H9 (cell line): ENCODE data around the gene AVEN. TPM values are rescaled to one million over a fixed set of nuclear protein-coding genes. Genes with fewer than 3 reads are reported as not detected.
A peak's percentile ranks its signal among the peaks of the same experiment; 100 is the strongest.

ENCODE experiments used
- DNase-seq: peaks from one replicate; pipeline ENCODE4 v3.0.0-alpha.2; 2017
- H2AFZ ChIP-seq: one replicate; pipeline ENCODE4 v1.6.1; 2013; ENCODE audit warnings: mild to moderate bottlenecking, low read length, control low read depth, moderate library complexity
- H2AK5ac ChIP-seq: 2 replicates; pipeline ENCODE4 v1.6.1; 2013; ENCODE audit warnings: low read length, control low read depth, mixed read lengths; ENCODE audit not compliant: insufficient read length
- H2BK120ac ChIP-seq: one replicate; pipeline ENCODE4 v1.6.1; 2013; ENCODE audit warnings: low read depth, mild to moderate bottlenecking, low read length, control low read depth, inconsistent platforms; ENCODE audit not compliant: poor library complexity, severe bottlenecking
- H2BK12ac ChIP-seq: 2 replicates; pipeline ENCODE4 v1.6.1; 2013; ENCODE audit warnings: low read length, control low read depth, mixed read lengths, low read depth; ENCODE audit not compliant: insufficient read length
- H2BK15ac ChIP-seq: 2 replicates; pipeline ENCODE4 v1.6.1; 2013; ENCODE audit warnings: low read depth, low read length, control low read depth
- H2BK20ac ChIP-seq: one replicate; pipeline ENCODE4 v1.6.1; 2013; ENCODE audit warnings: low read depth, mild to moderate bottlenecking, low read length, control low read depth, inconsistent platforms; ENCODE audit not compliant: poor library complexity, severe bottlenecking
- H2BK5ac ChIP-seq: 2 replicates; pipeline ENCODE4 v1.6.1; 2013; ENCODE audit warnings: low read length, control low read depth, mixed read lengths; ENCODE audit not compliant: insufficient read length
- H3K14ac ChIP-seq: 2 replicates; pipeline ENCODE4 v1.6.1; 2013; ENCODE audit warnings: low read length, control low read depth; ENCODE audit not compliant: insufficient read depth
- H3K18ac ChIP-seq: 2 replicates; pipeline ENCODE4 v1.6.1; 2013; ENCODE audit warnings: low read depth, mild to moderate bottlenecking, mixed read lengths, low read length, control low read depth; ENCODE audit not compliant: insufficient read length
- H3K23ac ChIP-seq: 2 replicates; pipeline ENCODE4 v1.6.1; 2013; ENCODE audit warnings: low read length, control low read depth, mixed read lengths, low read depth; ENCODE audit not compliant: insufficient read length
- H3K23me2 ChIP-seq: 2 replicates; pipeline ENCODE4 v1.6.1; 2013; ENCODE audit warnings: low read depth, mild to moderate bottlenecking, mixed read lengths, low read length, control low read depth; ENCODE audit not compliant: insufficient read length, poor library complexity, severe bottlenecking
- H3K27ac ChIP-seq: 2 replicates; pipeline ENCODE4 v1.5.1; 2013; ENCODE audit warnings: low read length, control low read depth, mixed read lengths, low read depth; ENCODE audit not compliant: insufficient read length
- H3K27me3 ChIP-seq: 2 replicates; pipeline ENCODE4 v1.6.1; 2013; ENCODE audit warnings: low read length, control low read depth, inconsistent platforms; ENCODE audit not compliant: insufficient read depth
- H3K4ac ChIP-seq: 2 replicates; pipeline ENCODE4 v1.6.1; 2013; ENCODE audit warnings: low read depth, mild to moderate bottlenecking, control low read depth, inconsistent platforms, low read length, moderate library complexity
- H3K4me1 ChIP-seq: 2 replicates; pipeline ENCODE4 v1.6.1; 2013; ENCODE audit warnings: low read length, control low read depth, inconsistent platforms; ENCODE audit not compliant: insufficient read depth
- H3K4me2 ChIP-seq: 2 replicates; pipeline ENCODE4 v1.6.1; 2013; ENCODE audit warnings: low read length, control low read depth, mixed read lengths; ENCODE audit not compliant: insufficient read length, insufficient read depth
- H3K56ac ChIP-seq: 2 replicates; pipeline ENCODE4 v1.6.1; 2013; ENCODE audit warnings: low read depth, mild to moderate bottlenecking, mixed read lengths, low read length, control low read depth; ENCODE audit not compliant: insufficient read length
- H3K79me1 ChIP-seq: 2 replicates; pipeline ENCODE4 v1.6.1; 2013; ENCODE audit warnings: low read depth, mild to moderate bottlenecking, moderate library complexity, low read length, control low read depth, inconsistent platforms; ENCODE audit not compliant: insufficient read depth, poor library complexity, severe bottlenecking
- H3K79me2 ChIP-seq: 2 replicates; pipeline ENCODE4 v1.6.1; 2013; ENCODE audit warnings: low read length, control low read depth, inconsistent platforms; ENCODE audit not compliant: insufficient read depth
- H3K9ac ChIP-seq: 2 replicates; pipeline ENCODE4 v1.6.1; 2013; ENCODE audit warnings: low read length, control low read depth, mixed read lengths; ENCODE audit not compliant: insufficient read length; ENCODE audit errors: extremely low read depth
- H3K9me3 ChIP-seq: one replicate; pipeline ENCODE4 v1.6.1; 2013; ENCODE audit warnings: low read depth, low read length, inconsistent platforms; ENCODE audit not compliant: control insufficient read depth
- H3T11ph ChIP-seq: one replicate; pipeline ENCODE4 v1.6.1; 2013; ENCODE audit warnings: mild to moderate bottlenecking, low read length, control low read depth, inconsistent platforms
- H4K20me1 ChIP-seq: one replicate; pipeline ENCODE4 v1.6.1; 2013; ENCODE audit not compliant: control insufficient read depth, insufficient read length, insufficient read depth
- H4K5ac ChIP-seq: 2 replicates; pipeline ENCODE4 v1.6.1; 2013; ENCODE audit warnings: low read depth, mild to moderate bottlenecking, mixed read lengths, low read length, control low read depth; ENCODE audit not compliant: insufficient read length
- H4K8ac ChIP-seq: replicated peaks from 2 replicates; pipeline ENCODE4 v1.6.1; 2013; ENCODE audit warnings: low read length, control low read depth, mixed read lengths, low read depth; ENCODE audit not compliant: insufficient read length
- H4K91ac ChIP-seq: 2 replicates; pipeline ENCODE4 v1.6.1; 2013; ENCODE audit warnings: low read depth, mild to moderate bottlenecking, moderate library complexity, mixed read lengths, low read length, control low read depth; ENCODE audit not compliant: insufficient read length
- H3K27ac Mint-ChIP-seq, 3 experiments: 2 replicates in 2 of 3; 3 replicates in 1 of 3; pipeline ENCODE4 v1.8.0; 2020 to 2021; ENCODE audit warnings: mixed read lengths in 3 of 3, mild to moderate bottlenecking in 1 of 3, moderate library complexity in 1 of 3
- H3K27me3 Mint-ChIP-seq: 2 replicates; pipeline ENCODE4 v1.8.0; 2021; ENCODE audit warnings: low read depth, mild to moderate bottlenecking, moderate library complexity, mixed read lengths
- H3K36me3 Mint-ChIP-seq, 3 experiments: 2 replicates in 2 of 3; 3 replicates in 1 of 3; pipeline ENCODE4 v1.8.0; 2020 to 2021; ENCODE audit warnings: low read depth in 3 of 3, mixed read lengths in 3 of 3; ENCODE audit not compliant: insufficient read depth in 1 of 3
- H3K4me1 Mint-ChIP-seq, 2 experiments: 2 replicates each; pipeline ENCODE4 v1.8.0; 2020; ENCODE audit warnings: mixed read lengths in 2 of 2
- H3K4me3 Mint-ChIP-seq, 2 experiments: 2 replicates in 1 of 2; 3 replicates in 1 of 2; pipeline ENCODE4 v1.8.0; 2020 to 2021; ENCODE audit warnings: mild to moderate bottlenecking in 2 of 2, mixed read lengths in 2 of 2, moderate library complexity in 1 of 2
- H3K9me3 Mint-ChIP-seq, 2 experiments: 2 replicates in 1 of 2; 3 replicates in 1 of 2; pipeline ENCODE4 v1.8.0; 2020; ENCODE audit warnings: mild to moderate bottlenecking in 2 of 2, mixed read lengths in 2 of 2, moderate library complexity in 1 of 2
- CTCF ChIP-seq: fragments of 200-600 bp; sonication (generic); conservative IDR thresholded peaks from 3 replicates; pipeline ENCODE4 v1.8.0; 2021; ENCODE audit warnings: antibody characterized with exemption, mild to moderate bottlenecking
- WGBS: extraction: QIAGEN DNeasy Blood & Tissue Kit; methylation state at CpG from one replicate; pipeline ENCODE4 v1.1.7; 2013; ENCODE audit warnings: missing lambda C conversion rate, low lambda C conversion rate, mixed read lengths; ENCODE audit not compliant: insufficient read length; ENCODE audit errors: extremely low coverage; 5-methylcytosine and 5-hydroxymethylcytosine counted together
- total RNA-seq: library from RNA; stranded (reverse); gene quantifications from 2 replicates; pipeline ENCODE4 v1.2.1, GENCODE V29; 2021

AVEN gene
- total RNA-seq, 1 experiment from 2014 or later = 16.1 TPM

- Mint-ChIP-seq H3K36me3 (no peaks in the 10 kb centered on the region), H3K4me3 (no peak overlapping the region), H3K27ac (no peak overlapping the region), H3K27me3 (no peaks in the 10 kb centered on the region), H3K9me3 (no peaks in the 10 kb centered on the region), H3K4me1 (peaks cover 0 to 7% of the 10 kb centered on the region in 2 experiments; a peak in 2 of 4 replicates)
- no CpG with 5 or more reads among the region's 8 CpGs for WGBS
- TF ChIP-seq CTCF = peak; percentile 86
- DNase-seq = no peak
- Histone ChIP-seq H4K91ac (no peak overlapping the region), H4K5ac (no peak overlapping the region), H3K79me1 (no peaks in the 10 kb centered on the region), H2AK5ac (no peak overlapping the region), H3K14ac (no peak overlapping the region), H3K4me1 (no peaks in the 10 kb centered on the region), H3K79me2 (no peaks in the 10 kb centered on the region), H2BK20ac (no peak overlapping the region), H3K18ac (no peak overlapping the region), H3K4me2 (no peak overlapping the region), H2BK5ac (no peak overlapping the region), H2BK15ac (no peak overlapping the region), H2BK12ac (no peak overlapping the region), H4K8ac (no peak overlapping the region), H3K23me2 (no peaks in the 10 kb centered on the region), H2AFZ (no peak overlapping the region), H3T11ph (no peak overlapping the region), H3K9me3 (no peaks in the 10 kb centered on the region), H3K4ac (no peak overlapping the region), H3K27me3 (no peaks in the 10 kb centered on the region), H3K56ac (no peak overlapping the region), H2BK120ac (no peak overlapping the region), H3K27ac (no peak overlapping the region), H4K20me1 (no peaks in the 10 kb centered on the region), H3K9ac (no peak overlapping the region), H3K23ac (no peak overlapping the region)
Observed at GRCh38 chr15:33963831-33964664, 75.0 kb downstream of the AVEN start.
